Measurements from ENCODE around the gene MCAT. TPM values are rescaled to one million over a fixed set of nuclear protein-coding genes. Genes with fewer than 3 reads are reported as not detected.

The MCAT gene
- total RNA-seq, 1 experiment from 2014 or later: 16.3 TPM

GRCh38 chr22:43170131-43170480, 26.9 kb upstream of the MCAT start:
- in situ Hi-C loops (cut with HindIII; ENCODE audit: low pct_unique_long_range_greater_than_20kb, low sequenced_read_pairs): no loop called here
- H3K4me3 ChIP-seq (ENCODE audit: low read depth in 2 of 2, low read length in 2 of 2): no peak overlapping the region
- no TSS peak for BruUV-seq (replicated peaks)
- no peaks in the 10 kb centered on the region for H3K27me3 ChIP-seq (ENCODE audit: control insufficient read depth, insufficient read depth, low read length)
- no peaks in the 10 kb centered on the region for H3K4me1 ChIP-seq (ENCODE audit: control insufficient read depth, insufficient read depth, low read length)
- no peak overlapping the region for H3K27ac ChIP-seq (ENCODE audit: low read length)
- no peaks in the 10 kb centered on the region for H3K9me3 ChIP-seq (ENCODE audit: control insufficient read depth, insufficient read depth, low read depth, low read length)
- intact Hi-C loops (cut with micrococcal nuclease; ENCODE audit: unreplicated experiment): no loop called here
- CTCF ChIA-PET: no interaction called here
- DNase-seq (ENCODE audit: low read depth, low spot score) (no peak), ATAC-seq (no peak)
- POLR2A ChIA-PET: interaction anchor here (0.5 kb wide), 1 partner anchor 155 kb away, joined by 3 read pairs; the partner anchor contains the start of gene PACSIN2
- no peaks in the 10 kb centered on the region for H3K36me3 ChIP-seq (ENCODE audit: control insufficient read depth, insufficient read depth, low read length)
- no peak for TF ChIP-seq TCF7L2 (IDR thresholded peaks at IDR 0.05; ENCODE audit: low read depth, low read length)

- CTCF ChIA-PET: no interaction called here
- Histone ChIP-seq H3K9me3 (ENCODE audit: control insufficient read depth, insufficient read depth, low read depth, low read length) (no peaks in the 10 kb centered on the region), H3K4me1 (ENCODE audit: control insufficient read depth, insufficient read depth, low read length) (no peaks in the 10 kb centered on the region), H3K27me3 (ENCODE audit: control insufficient read depth, insufficient read depth, low read length) (no peaks in the 10 kb centered on the region), H3K4me3 (ENCODE audit: low read depth in 2 of 2, low read length in 2 of 2) (no peak overlapping the region), H3K36me3 (ENCODE audit: control insufficient read depth, insufficient read depth, low read length) (no peaks in the 10 kb centered on the region), H3K27ac (ENCODE audit: low read length) (no peak overlapping the region)
- DNase-seq (ENCODE audit: low read depth, low spot score): no peak
- intact Hi-C loops (cut with micrococcal nuclease; ENCODE audit: unreplicated experiment): no loop called here
- no TSS peak for BruUV-seq (replicated peaks)
- in situ Hi-C loops (cut with HindIII; ENCODE audit: low pct_unique_long_range_greater_than_20kb, low sequenced_read_pairs): no loop called here
- POLR2A ChIA-PET: interaction anchor here (0.5 kb wide), 1 partner anchor 154 kb away, joined by 3 read pairs; the partner anchor contains the start of gene PACSIN2
- no peak for TF ChIP-seq POLR2AphosphoS5 (IDR thresholded peaks at IDR 0.05; ENCODE audit: low read depth, low read length)
- no peak for TF ChIP-seq REST (IDR thresholded peaks at IDR 0.05; ENCODE audit: insufficient read depth in 1 of 2, low read depth in 2 of 2, low read length in 1 of 2)
- no peak for ATAC-seq
These were observed 26.3 kb upstream of the MCAT start for GRCh38 chr22:43169310-43170130.

- no TSS peak for BruUV-seq (replicated peaks)
- ATAC-seq (no peak), DNase-seq (ENCODE audit: low read depth, low spot score) (no peak)
- ChIA-PET POLR2A (no interaction called here), CTCF (no interaction called here)
- Histone ChIP-seq H3K4me3 (ENCODE audit: low read depth in 2 of 2, low read length in 2 of 2) (no peak overlapping the region), H3K4me1 (ENCODE audit: control insufficient read depth, insufficient read depth, low read length) (no peaks in the 10 kb centered on the region), H3K36me3 (ENCODE audit: control insufficient read depth, insufficient read depth, low read length) (no peaks in the 10 kb centered on the region), H3K27me3 (ENCODE audit: control insufficient read depth, insufficient read depth, low read length) (no peaks in the 10 kb centered on the region), H3K27ac (ENCODE audit: low read length) (no peak overlapping the region), H3K9me3 (ENCODE audit: control insufficient read depth, insufficient read depth, low read depth, low read length) (no peaks in the 10 kb centered on the region)
- in situ Hi-C loops (cut with HindIII; ENCODE audit: low pct_unique_long_range_greater_than_20kb, low sequenced_read_pairs): no loop called here
- intact Hi-C loops (cut with micrococcal nuclease; ENCODE audit: unreplicated experiment): no loop called here
- no peak for TF ChIP-seq SIN3A (IDR thresholded peaks at IDR 0.05; ENCODE audit: borderline replicate concordance, insufficient read depth, low read depth, low read length)
- no peak for TF ChIP-seq POLR2AphosphoS5 (IDR thresholded peaks at IDR 0.05; ENCODE audit: low read depth, low read length)
- TF ChIP-seq TCF7L2 (IDR thresholded peaks at IDR 0.05; ENCODE audit: low read depth, low read length): no peak
- TF ChIP-seq CTCF (IDR thresholded peaks at IDR 0.05): no peak
- TF ChIP-seq REST (IDR thresholded peaks at IDR 0.05; ENCODE audit: insufficient read depth in 1 of 2, low read depth in 2 of 2, low read length in 1 of 2): no peak
These were observed 25.5 kb upstream of the MCAT start for GRCh38 chr22:43168471-43169309.
